Type B pancreatic cell (in vitro differentiated cells): Measurements from ENCODE around the gene PRR23B. TPM values are rescaled to one million over a fixed set of nuclear protein-coding genes. Genes with fewer than 3 reads are reported as not detected.

ENCODE experiments used
- DNase-seq: peaks from one replicate; pipeline ENCODE4 v3.0.0; 2021; ENCODE audit warnings: mixed read lengths; ENCODE audit not compliant: unreplicated experiment; ENCODE audit errors: extremely low spot score
- H3K27ac Mint-ChIP-seq: 2 replicates; pipeline ENCODE4 v1.8.0; 2021; ENCODE audit warnings: mild to moderate bottlenecking, mixed read lengths
- H3K27me3 Mint-ChIP-seq: 2 replicates; pipeline ENCODE4 v1.8.0; 2021; ENCODE audit warnings: mixed read lengths
- H3K36me3 Mint-ChIP-seq: 2 replicates; pipeline ENCODE4 v1.8.0; 2021; ENCODE audit warnings: mixed read lengths
- H3K4me1 Mint-ChIP-seq: one replicate; pipeline ENCODE4 v1.8.0; 2021; ENCODE audit warnings: mixed read lengths; ENCODE audit not compliant: unreplicated experiment
- H3K4me3 Mint-ChIP-seq: 2 replicates; pipeline ENCODE4 v1.8.0; 2021; ENCODE audit warnings: mild to moderate bottlenecking, mixed read lengths
- H3K9me3 Mint-ChIP-seq: 2 replicates; pipeline ENCODE4 v1.8.0; 2021; ENCODE audit warnings: mixed read lengths
- total RNA-seq: library from RNA; stranded (reverse); gene quantifications from 2 replicates; pipeline ENCODE4 v1.2.1, GENCODE V29; 2021; ENCODE audit warnings: low replicate concordance
- TF ChIP-seq, protein P1 (sequence below): fragments of 200-600 bp; sonication (generic); conservative IDR thresholded peaks from 2 replicates; pipeline ENCODE4 v1.5.0; 2021; ENCODE audit warnings: antibody characterized with exemption, mild to moderate bottlenecking

PRR23B gene
- total RNA-seq, 1 donor from 2014 or later, result not detected

DNA sequence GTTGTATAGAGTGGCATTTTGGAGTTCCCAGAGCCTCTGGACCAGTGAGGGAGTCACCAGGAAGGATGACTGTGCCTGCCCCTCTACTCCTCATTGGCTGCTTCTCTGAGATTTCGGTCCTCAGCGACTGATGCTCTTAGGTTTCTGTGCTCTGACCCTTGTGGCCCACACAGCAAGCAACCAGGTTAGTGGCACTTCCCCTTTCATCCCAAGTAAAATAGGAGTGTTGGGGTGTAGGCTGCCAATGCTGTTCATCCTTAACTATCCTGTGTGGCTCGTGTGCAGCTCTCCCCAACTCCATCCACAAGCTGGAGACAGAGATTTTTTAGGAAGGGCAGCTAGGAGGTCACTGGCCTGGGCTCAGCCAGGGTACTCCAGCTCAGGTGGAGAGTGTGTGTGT lies 35.9 kb downstream of the PRR23B start:
- H3K4me1 Mint-ChIP-seq, result peaks cover 3% of the 10 kb centered on the region
- H3K27me3 Mint-ChIP-seq, result peaks cover 45% of the 10 kb centered on the region

DNA sequence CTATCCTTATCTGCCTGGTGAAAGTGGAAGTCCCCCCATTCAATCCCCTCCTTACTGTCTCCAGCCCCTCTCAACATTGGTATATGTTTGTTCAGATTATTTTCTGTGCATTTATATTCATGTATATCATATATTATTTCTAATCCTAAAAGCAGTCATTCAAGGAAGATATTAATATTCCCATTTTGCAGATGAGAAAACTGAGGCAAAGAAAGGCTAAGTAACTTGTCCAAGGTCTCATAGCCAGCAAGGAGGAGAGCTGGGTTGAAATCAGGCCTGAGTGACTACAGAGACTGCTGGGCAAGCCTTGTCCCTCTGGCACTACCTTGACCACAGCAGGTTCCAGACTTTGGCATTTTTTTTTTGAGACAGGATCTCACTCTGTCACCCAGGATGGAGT lies 44.7 kb downstream of the PRR23B start:
- Mint-ChIP-seq H3K4me3 (no peak overlapping the region), H3K9me3 (no peaks in the 10 kb centered on the region), H3K36me3 (no peaks in the 10 kb centered on the region), H3K4me1 (no peaks in the 10 kb centered on the region), H3K27ac (no peak overlapping the region), H3K27me3 (peaks cover 11% of the 10 kb centered on the region)
- TF ChIP-seq, protein P1, sequence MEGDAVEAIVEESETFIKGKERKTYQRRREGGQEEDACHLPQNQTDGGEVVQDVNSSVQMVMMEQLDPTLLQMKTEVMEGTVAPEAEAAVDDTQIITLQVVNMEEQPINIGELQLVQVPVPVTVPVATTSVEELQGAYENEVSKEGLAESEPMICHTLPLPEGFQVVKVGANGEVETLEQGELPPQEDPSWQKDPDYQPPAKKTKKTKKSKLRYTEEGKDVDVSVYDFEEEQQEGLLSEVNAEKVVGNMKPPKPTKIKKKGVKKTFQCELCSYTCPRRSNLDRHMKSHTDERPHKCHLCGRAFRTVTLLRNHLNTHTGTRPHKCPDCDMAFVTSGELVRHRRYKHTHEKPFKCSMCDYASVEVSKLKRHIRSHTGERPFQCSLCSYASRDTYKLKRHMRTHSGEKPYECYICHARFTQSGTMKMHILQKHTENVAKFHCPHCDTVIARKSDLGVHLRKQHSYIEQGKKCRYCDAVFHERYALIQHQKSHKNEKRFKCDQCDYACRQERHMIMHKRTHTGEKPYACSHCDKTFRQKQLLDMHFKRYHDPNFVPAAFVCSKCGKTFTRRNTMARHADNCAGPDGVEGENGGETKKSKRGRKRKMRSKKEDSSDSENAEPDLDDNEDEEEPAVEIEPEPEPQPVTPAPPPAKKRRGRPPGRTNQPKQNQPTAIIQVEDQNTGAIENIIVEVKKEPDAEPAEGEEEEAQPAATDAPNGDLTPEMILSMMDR, result no peak
- no peak for DNase-seq

More for the DNA sequence above, 35.9 kb downstream of the PRR23B start:
- Mint-ChIP-seq H3K36me3 (no peaks in the 10 kb centered on the region), H3K27ac (no peak overlapping the region), H3K4me3 (no peak overlapping the region), H3K9me3 (no peaks in the 10 kb centered on the region)
- TF ChIP-seq, protein P1, result no peak
- DNase-seq, result no peak

DNA sequence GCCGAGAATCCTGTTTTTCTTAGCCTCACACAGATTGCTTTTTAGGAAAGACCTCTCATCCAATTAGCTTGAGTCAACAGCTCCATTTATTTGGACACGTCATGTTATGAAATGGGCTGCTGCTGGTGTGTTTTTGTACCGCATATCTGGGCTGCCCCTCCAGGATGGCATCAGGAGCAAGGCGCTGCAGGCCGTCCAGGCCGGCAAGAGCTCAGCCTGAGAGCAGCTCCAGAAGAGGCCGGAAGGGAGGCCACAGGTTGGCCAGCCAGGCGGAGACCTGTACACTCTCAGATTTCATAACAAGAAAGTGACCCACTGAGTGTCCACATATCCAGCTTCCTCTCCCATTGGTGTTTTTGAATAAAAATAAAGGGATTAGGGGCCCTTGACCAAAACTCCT lies 45.4 kb downstream of the PRR23B start:
- peaks cover 14% of the 10 kb centered on the region for H3K27me3 Mint-ChIP-seq
- H3K4me3 Mint-ChIP-seq, result no peak overlapping the region
- no peak overlapping the region for H3K27ac Mint-ChIP-seq
- no peak for DNase-seq
- no peaks in the 10 kb centered on the region for H3K4me1 Mint-ChIP-seq
- no peaks in the 10 kb centered on the region for H3K9me3 Mint-ChIP-seq
- TF ChIP-seq, protein P1, result no peak
- H3K36me3 Mint-ChIP-seq, result no peaks in the 10 kb centered on the region

DNA sequence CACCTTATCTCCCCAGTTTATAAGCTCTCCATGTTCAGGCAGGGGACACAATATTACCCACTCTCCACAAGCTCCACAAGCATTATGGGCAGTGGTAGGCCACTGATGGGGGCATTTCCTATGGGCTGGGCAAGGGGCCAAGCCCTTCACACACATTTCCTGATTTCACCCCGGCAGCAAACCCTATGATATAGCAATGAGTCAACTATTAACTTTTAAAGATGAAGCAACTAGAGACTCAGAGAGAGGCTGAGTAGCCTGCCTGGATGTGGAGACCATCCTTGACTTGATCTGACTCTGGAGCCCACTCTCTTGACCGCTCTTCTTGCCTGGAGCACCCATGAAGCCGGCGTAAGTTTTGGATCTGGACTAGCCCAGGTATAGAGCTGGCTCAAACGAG lies 46.3 kb downstream of the PRR23B start:
- Mint-ChIP-seq H3K4me3 (no peak overlapping the region), H3K9me3 (no peaks in the 10 kb centered on the region), H3K4me1 (no peaks in the 10 kb centered on the region), H3K36me3 (no peaks in the 10 kb centered on the region), H3K27me3 (peaks cover 22% of the 10 kb centered on the region), H3K27ac (no peak overlapping the region)
- no peak for DNase-seq
- TF ChIP-seq, protein P1, result no peak

DNA sequence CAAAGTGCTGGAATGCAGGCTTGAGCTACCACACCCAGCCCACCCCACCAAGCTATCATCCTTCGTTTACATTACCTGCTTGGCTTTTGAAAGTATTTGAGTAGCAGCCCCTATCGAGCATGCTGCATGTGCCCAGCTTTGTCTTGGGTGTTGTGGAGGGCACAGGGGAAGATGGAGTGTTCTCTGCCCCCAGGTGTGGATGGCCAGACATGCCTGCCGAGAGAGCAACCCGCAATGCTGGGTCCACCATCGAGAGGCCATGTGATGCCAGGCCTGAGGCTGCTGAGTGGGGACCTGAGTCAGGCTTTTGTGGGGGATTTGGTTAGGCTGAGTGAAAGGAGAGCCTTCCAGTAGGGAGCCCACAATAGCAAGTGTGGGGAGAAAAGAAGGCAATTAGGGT lies 47.8 kb downstream of the PRR23B start:
- no peak overlapping the region for H3K4me3 Mint-ChIP-seq
- no peaks in the 10 kb centered on the region for H3K9me3 Mint-ChIP-seq

More for the DNA sequence above, 47.8 kb downstream of the PRR23B start:
- no peaks in the 10 kb centered on the region for H3K4me1 Mint-ChIP-seq
- DNase-seq, result no peak
- no peak overlapping the region for H3K27ac Mint-ChIP-seq
- H3K27me3 Mint-ChIP-seq, result peaks cover 28% of the 10 kb centered on the region
- TF ChIP-seq, protein P1, result no peak
- no peaks in the 10 kb centered on the region for H3K36me3 Mint-ChIP-seq
